BJ (cell line): Measurements from ENCODE around the gene TAGAP. TPM values are rescaled to one million over a fixed set of nuclear protein-coding genes. Genes with fewer than 3 reads are reported as not detected.
"Not testable (repeated sequence)": the region's sequence is repeated elsewhere in the genome, so short reads cannot be mapped to it uniquely, and the experiment has no call there.

Experiments used
- CTCF ChIA-PET: fragments of 350-600 bp; formaldehyde crosslinking; extraction: SDS; loops from one replicate; lab custom pipeline; 2021; ENCODE audit warnings: antibody characterized with exemption, inconsistent platforms; lab: Yijun Ruan, JAX
- POLR2A ChIA-PET: fragments of 300-600 bp; sonication (Branson Sonifier 250); formaldehyde crosslinking; extraction: SDS; loops from one replicate; lab custom pipeline; 2021; ENCODE audit warnings: antibody characterized with exemption; lab: Charles Lee
- DNase-seq: peaks from one replicate; pipeline ENCODE4 v3.0.0-alpha.2; 2011; ENCODE audit warnings: low read depth
- H3K27me3 ChIP-seq: 2 replicates; pipeline ENCODE4 v1.6.0; 2011; ENCODE audit warnings: low read length; ENCODE audit not compliant: control insufficient read depth, insufficient read depth
- H3K36me3 ChIP-seq: 2 replicates; pipeline ENCODE4 v1.5.1; 2011; ENCODE audit warnings: low read length; ENCODE audit not compliant: control insufficient read depth, insufficient read depth
- H3K4me3 ChIP-seq: 2 replicates; pipeline ENCODE4 v1.5.1; 2011; ENCODE audit warnings: low read depth, mild to moderate bottlenecking, control low read depth, low read length
- polyA plus RNA-seq: library from polyadenylated mRNA; depleted of rRNA; stranded (reverse); fragments of >200 nt; gene quantifications from 2 replicates; pipeline ENCODE4 v1.2.3, GENCODE V29; 2011
- TF ChIP-seq, protein P1 (sequence below): IDR thresholded peaks from 2 replicates; pipeline ENCODE4 v1.5.1; 2011; ENCODE audit warnings: low read depth, mild to moderate bottlenecking, control low read depth, inconsistent platforms, low read length, moderate library complexity; ENCODE audit not compliant: insufficient read depth

The TAGAP gene
- polyA plus RNA-seq, 1 experiment: not detected

GRCh38 chr6:159012201-159012600, 32.6 kb downstream of the TAGAP start:
- no peak overlapping the region for H3K4me3 ChIP-seq
- no peak for DNase-seq
- H3K36me3 ChIP-seq: no peaks in the 10 kb centered on the region
- POLR2A ChIA-PET: no interaction called here
- CTCF ChIA-PET: interaction anchor here (1.0 to 7.8 kb wide), 4 partner anchors 12 to 128 kb away, joined by 3 to 111 read pairs (median 4); partner anchors contain the start of gene RSPH3
- TF ChIP-seq, protein P1, sequence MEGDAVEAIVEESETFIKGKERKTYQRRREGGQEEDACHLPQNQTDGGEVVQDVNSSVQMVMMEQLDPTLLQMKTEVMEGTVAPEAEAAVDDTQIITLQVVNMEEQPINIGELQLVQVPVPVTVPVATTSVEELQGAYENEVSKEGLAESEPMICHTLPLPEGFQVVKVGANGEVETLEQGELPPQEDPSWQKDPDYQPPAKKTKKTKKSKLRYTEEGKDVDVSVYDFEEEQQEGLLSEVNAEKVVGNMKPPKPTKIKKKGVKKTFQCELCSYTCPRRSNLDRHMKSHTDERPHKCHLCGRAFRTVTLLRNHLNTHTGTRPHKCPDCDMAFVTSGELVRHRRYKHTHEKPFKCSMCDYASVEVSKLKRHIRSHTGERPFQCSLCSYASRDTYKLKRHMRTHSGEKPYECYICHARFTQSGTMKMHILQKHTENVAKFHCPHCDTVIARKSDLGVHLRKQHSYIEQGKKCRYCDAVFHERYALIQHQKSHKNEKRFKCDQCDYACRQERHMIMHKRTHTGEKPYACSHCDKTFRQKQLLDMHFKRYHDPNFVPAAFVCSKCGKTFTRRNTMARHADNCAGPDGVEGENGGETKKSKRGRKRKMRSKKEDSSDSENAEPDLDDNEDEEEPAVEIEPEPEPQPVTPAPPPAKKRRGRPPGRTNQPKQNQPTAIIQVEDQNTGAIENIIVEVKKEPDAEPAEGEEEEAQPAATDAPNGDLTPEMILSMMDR: no peak
- no peaks in the 10 kb centered on the region for H3K27me3 ChIP-seq

GRCh38 chr6:159010037-159010612, 34.7 kb downstream of the TAGAP start:
- H3K4me3 ChIP-seq, POLR2A ChIA-PET, H3K27me3 ChIP-seq, DNase-seq, H3K36me3 ChIP-seq: not testable (repeated sequence)
- CTCF ChIA-PET: interaction anchor here (1.5 to 7.8 kb wide), 3 partner anchors 94 to 125 kb away, joined by 5 to 111 read pairs (median 8); no protein-coding TSS in a partner anchor

DNA sequence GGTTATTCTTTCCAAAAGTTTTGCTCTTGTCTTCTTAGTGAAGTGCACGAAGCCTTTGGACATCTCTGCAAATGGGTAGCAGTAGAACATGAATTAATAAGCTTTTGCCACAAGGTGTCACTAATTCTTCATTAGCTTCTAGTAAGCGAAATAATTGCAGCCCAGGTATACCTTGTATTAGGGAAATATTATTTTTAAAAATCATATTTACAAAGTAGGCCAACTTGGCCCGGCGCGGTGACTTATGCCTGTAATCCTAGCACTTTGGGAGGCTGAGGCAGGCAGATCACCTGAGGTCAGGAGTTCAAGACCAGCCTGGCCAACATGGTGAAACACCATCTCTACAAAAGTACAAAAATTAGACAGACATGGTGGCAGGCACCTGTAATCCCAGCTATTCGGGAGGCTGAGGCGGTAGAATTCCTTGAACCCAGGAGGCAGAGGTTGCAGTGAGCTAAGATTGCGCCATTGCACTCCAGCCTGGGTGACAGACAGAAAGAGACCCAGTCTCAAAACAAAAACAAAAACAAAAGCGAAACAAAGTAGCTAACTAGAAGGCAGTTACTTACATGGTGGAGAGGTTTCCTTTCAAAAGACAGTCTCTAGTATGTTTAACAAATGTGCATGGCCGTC, 36.0 kb downstream of the TAGAP start:
- H3K4me3 ChIP-seq: no peak overlapping the region
- DNase-seq: no peak
- TF ChIP-seq, protein P1: peak; percentile 47
- ChIA-PET CTCF (interaction anchor here (0.6 to 7.8 kb wide), 24 partner anchors 9 to 314 kb away, joined by 3 to 111 read pairs (median 4); partner anchors contain the start of gene RSPH3), POLR2A (no interaction called here)
- no peaks in the 10 kb centered on the region for H3K36me3 ChIP-seq
- H3K27me3 ChIP-seq: no peaks in the 10 kb centered on the region

DNA sequence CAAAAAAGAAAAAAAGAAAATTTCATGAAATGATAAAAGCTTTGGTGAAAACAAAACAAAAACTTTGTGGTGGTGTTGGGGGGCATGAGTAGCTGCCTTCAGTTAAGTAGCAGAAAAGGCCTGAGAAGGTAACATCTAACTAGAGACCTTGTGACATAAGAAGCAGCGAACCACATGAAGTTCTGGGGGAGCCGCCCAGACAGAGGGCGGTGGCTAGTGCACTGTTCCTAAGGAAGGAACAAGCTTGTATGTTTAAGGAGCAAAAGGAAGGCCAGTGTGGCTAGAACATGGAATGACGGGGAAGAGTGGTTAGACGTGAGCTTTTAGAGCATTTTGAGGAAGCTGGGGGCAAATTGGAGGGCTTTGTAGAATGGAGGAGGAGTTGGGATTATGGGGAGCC, 37.3 kb downstream of the TAGAP start:
- TF ChIP-seq, protein P1: no peak
- Histone ChIP-seq H3K4me3 (no peak overlapping the region), H3K36me3 (no peaks in the 10 kb centered on the region), H3K27me3 (no peaks in the 10 kb centered on the region)
- ChIA-PET POLR2A (no interaction called here), CTCF (interaction anchor here (1.3 to 7.8 kb wide), 5 partner anchors 11 to 127 kb away, joined by 3 to 111 read pairs (median 6); no protein-coding TSS in a partner anchor)
- DNase-seq: no peak

DNA sequence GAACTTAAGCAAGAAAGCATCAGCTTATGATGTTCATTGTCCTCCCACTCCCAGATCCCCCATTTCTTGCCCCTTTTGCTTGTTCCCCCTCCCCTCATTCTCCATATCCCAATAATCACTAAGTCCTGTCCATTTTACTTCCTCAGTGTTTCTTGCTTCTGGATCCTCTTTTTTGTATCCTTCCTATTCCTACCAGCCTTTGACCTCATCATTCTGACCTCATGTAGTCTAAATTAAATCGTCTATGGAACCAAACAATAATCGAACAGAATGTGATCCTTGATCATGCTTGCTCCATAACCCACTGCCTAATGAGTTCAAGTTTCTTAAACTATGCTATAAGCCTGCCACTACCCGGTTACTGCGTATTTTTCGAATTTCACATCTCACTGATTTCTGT, 39.4 kb downstream of the TAGAP start:
- H3K4me3 ChIP-seq: no peak overlapping the region
- ChIA-PET CTCF (interaction anchor here (1.1 to 1.3 kb wide), 3 partner anchors 36 to 130 kb away, joined by 4 to 5 read pairs (median 4); no protein-coding TSS in a partner anchor), POLR2A (no interaction called here)
- H3K27me3 ChIP-seq: no peaks in the 10 kb centered on the region
- no peak for DNase-seq
- H3K36me3 ChIP-seq: no peaks in the 10 kb centered on the region
- TF ChIP-seq, protein P1: no peak
